ENCODE results near the gene MDN1.

MDN1 gene

GRCh38 chr6:89690944-89691324, 128.7 kb downstream of the MDN1 start:
- no peak for DNase-seq (ENCODE audit: low read depth)

- no peak for DNase-seq (ENCODE audit: low read depth)
These were observed 129.9 kb downstream of the MDN1 start for GRCh38 chr6:89689732-89690131.

GRCh38 chr6:89688328-89688727, 131.3 kb downstream of the MDN1 start:
- no peak for DNase-seq (ENCODE audit: low read depth)

GRCh38 chr6:89685311-89685710, 134.3 kb downstream of the MDN1 start:
- DNase-seq (ENCODE audit: low read depth): no peak

- no peak for DNase-seq (ENCODE audit: low read depth)
These were observed 136.6 kb downstream of the MDN1 start for GRCh38 chr6:89682991-89683390.

GRCh38 chr6:89681983-89682564, 137.5 kb downstream of the MDN1 start:
- no peak for DNase-seq (ENCODE audit: low read depth)

GRCh38 chr6:89680551-89680950, 139.0 kb downstream of the MDN1 start:
- DNase-seq (ENCODE audit: low read depth): no peak

- DNase-seq (ENCODE audit: low read depth): no peak
These were observed 139.4 kb downstream of the MDN1 start for GRCh38 chr6:89680150-89680549.

GRCh38 chr6:89679215-89680120, 140.1 kb downstream of the MDN1 start:
- DNase-seq (ENCODE audit: low read depth): no peak

GRCh38 chr6:89678531-89678930, 141.1 kb downstream of the MDN1 start:
- no peak for DNase-seq (ENCODE audit: low read depth)

GRCh38 chr6:89675949-89676748, 143.4 kb downstream of the MDN1 start:
- no peak for DNase-seq (ENCODE audit: low read depth)

GRCh38 chr6:89670935-89671565, 148.5 kb downstream of the MDN1 start:
- no peak for DNase-seq (ENCODE audit: low read depth)

- no peak for DNase-seq (ENCODE audit: low read depth)
These were observed 150.6 kb downstream of the MDN1 start for GRCh38 chr6:89669002-89669401.

GRCh38 chr6:89667872-89668556, 151.6 kb downstream of the MDN1 start:
- no peak for DNase-seq (ENCODE audit: low read depth)

- no peak for DNase-seq (ENCODE audit: low read depth)
These were observed 156.9 kb downstream of the MDN1 start for GRCh38 chr6:89662659-89663223.

- no peak for DNase-seq (ENCODE audit: low read depth)
These were observed 158.0 kb downstream of the MDN1 start for GRCh38 chr6:89661559-89661958.

GRCh38 chr6:89660981-89661380, 158.6 kb downstream of the MDN1 start:
- no peak for DNase-seq (ENCODE audit: low read depth)

GRCh38 chr6:89657445-89658158, 162.0 kb downstream of the MDN1 start:
- DNase-seq (ENCODE audit: low read depth): no peak

GRCh38 chr6:89655122-89655521, 164.5 kb downstream of the MDN1 start:
- DNase-seq (ENCODE audit: low read depth): no peak

GRCh38 chr6:89650579-89650978, 169.0 kb downstream of the MDN1 start:
- DNase-seq (ENCODE audit: low read depth): no peak

- no peak for DNase-seq (ENCODE audit: low read depth)
These were observed 169.9 kb downstream of the MDN1 start for GRCh38 chr6:89649682-89650081.

Measured in stromal cell of bone marrow (primary cell).